Stimulated activated CD4-positive, alpha-beta T cell treated with anti-CD3 and anti-CD28 coated beads, Interleukin-15, amount 100 ng/mL, for 48 hours (primary cell): Measurements from ENCODE around the gene LMX1B.
"Not testable (repeated sequence)": the region's sequence is repeated elsewhere in the genome, so short reads cannot be mapped to it uniquely, and the experiment has no call there.

Experiments used
- DNase-seq, 2 donors: peaks; one replicate each; pipeline ENCODE4 v3.0.0-alpha.2; 2020; ENCODE audit warnings: low read depth in 2 of 2

LMX1B gene

GRCh38 chr9:126633881-126634558, 20.3 kb downstream of the LMX1B start:
- no peak for DNase-seq

DNA sequence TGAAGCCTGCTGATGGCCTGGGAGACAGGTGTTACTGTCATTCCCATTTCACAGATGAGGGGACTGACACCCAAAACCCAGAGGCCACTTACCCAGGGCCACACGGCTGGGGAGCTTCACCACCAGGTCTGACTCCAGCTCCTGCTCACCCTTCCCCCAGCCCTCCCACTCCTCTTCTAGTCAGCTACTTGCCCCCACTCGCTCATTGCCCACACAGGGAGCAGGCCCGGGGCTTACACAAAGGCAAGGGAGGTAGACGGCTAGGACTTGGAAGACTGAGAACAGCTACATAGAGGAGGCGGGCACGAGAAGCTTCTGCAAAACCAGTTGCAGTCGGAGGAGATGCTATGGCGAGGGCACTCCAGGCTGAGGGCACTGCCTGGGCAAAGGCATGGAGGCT, 21.3 kb downstream of the LMX1B start:
- DNase-seq, result no peak

DNA sequence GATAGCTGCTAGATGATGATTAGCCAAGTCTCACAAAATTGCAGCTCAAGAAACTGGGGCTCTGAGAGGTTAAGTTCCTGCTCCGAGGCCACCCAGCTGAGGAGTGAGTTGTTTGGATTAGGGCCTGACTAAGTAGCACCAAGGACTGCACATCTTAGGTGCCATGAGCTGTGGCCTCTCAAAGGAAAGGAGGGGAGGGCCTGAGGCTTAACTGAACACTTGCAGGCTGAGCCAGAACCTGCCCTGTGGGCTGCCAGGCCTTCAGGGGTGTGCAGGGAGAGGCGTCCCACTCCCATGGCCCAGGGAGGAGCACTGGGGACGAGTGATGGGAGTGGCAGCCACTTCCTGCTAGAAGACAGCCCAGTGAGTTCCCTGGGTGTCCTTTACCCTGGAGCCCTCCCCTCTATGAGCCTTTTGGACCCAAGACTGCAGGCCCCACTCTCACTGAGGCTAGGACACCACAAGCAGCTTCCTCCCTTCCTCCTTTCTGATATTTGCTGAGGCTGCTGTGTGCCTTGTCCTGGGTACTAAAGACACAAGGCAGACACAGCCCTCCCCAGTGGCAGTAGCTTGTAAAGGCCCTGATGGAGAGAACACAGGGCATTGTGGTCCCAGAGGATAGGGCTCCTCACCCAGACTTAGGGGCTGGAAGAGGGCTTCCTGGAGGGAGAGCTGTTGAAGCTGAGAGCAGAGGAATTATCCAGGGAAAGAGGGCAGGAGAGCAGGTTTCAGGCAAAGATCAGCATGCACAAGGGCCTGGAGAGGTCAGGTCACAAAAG, 22.1 kb downstream of the LMX1B start:
- DNase-seq, result no peak

DNA sequence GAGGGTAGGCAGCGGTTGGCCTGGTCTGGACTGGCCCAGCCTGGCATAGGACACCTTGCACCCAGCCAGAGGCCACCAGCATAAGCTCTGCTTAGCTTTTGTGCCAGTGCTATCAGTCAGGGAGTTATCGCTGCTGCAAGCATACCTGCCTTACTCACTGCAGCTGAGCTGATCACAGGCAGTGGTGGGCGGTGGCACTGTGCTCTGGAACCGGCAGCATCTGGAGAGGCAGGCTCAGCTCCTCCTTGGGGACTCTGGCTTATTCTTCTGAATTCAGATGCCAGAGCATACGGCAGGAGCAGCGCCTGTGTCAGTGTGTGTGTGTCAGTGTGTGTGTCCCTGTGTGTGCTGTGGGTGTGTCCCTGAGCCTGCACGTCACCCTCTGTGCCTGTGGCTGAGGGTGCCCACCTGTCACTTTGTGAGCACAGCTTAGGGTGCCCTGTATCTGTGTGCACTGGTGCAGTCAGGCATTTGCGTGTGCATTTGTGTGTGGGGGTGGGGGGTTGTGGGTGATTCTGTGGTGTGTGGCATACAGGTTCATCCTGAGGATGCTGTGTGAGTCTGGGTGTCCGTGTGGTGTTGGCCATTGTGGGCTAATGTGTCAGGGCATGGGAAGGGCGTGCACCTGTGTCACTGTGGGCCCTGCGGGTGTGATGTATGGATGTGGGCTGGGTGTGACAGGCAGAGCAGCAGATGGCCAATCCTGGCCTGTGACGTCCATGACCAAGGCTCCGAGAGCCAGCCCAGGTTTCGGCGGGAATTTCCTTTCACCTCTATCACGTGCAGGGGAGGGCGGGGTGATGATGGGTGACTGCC, 23.5 kb downstream of the LMX1B start:
- no peak for DNase-seq

DNA sequence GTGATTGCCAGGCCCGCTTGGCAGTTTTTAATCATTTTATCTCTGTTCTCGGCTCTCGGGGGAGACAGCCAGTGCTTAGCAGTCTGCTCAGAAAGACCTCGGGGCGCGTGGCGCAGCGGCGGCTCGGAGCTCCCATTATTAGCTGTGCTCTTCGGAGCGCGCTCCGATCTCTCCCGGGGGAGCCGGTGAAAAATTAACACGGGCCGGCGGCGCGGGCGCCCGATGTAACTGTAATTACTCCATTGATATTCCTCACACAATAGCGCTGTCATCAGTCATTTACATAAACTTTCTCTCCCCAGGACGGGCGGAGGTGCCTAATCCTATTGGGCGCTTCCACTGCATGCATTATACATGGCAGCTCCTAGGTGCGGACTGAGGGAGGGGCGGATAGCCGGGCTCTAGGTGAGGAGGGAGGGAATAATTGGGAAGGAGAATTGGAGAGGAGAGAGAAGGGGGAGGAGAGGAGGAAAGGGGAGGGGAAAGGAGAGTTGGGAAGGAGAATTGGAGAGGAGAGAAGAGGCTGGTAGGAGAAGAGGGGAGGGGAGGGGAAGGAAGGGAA, 24.9 kb downstream of the LMX1B start:
- no peak for DNase-seq

DNA sequence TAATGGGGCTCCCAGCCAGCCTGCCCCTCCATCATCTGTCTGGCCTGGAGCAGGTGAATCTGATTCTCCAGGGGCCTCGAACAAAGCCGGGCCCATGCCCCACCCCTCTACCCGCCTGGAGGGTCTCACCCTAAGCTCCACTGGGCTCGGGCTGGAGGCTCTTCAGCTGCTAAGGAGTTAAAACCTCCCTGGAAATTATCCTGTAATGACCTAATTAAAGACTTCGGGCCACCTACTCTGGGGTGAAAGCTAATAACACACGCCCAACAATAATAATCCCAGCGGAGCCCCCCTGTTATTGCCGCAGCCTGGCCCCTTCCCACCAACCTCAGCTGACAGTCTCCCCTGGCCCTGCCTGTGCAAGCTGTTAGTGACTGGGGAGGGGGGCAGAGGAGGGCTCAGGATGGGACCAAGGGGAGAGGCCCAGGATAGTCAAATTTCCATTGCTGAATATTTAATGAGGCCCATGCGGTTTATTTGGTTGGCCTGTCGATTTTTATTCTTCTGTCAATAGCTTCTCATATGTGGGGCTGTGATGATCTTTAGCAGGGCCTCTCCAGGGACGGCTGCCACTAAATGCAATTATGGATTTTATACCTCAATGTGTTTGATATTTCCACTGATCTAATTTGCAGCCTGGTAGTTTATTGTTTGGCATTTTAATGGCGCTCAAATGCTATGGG, 25.7 kb downstream of the LMX1B start:
- no peak for DNase-seq

- no peak for DNase-seq
These were observed 27.6 kb downstream of the LMX1B start for GRCh38 chr9:126641118-126641851.

DNA sequence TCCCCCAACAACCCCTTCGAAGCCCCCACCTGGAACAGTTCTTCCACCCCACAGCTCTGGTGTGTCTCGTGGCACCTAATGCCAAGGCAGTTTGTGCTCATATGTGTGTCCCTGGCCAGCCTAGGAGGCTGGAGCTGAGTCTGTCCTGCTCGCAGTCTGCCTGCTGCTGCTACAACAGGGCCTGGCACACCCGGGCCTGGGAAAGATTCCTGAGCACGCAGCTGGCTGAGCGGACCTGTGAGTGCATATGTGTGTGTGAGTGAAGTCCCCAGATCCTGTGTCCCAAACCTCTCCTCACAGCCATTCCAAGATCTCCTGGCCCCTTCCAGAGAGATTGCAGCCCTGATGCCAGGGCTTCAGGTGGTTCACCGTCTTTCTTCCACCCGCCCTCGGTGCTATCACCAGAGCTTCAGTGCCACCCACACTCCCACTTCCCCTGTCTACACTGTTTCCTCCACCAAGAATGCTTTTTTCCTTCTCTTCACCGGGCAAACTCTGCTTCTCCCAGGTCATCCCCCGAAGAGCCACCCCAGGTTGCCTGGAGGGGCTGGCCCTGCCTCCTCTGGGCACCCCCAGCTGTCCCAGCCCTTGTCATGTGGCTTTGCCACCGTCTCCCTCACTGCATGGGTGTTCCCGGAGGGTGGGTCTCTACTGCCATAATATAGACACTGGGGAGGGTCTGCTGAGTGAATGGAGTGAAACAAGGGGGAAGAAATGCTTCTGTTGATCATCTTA, 28.4 kb downstream of the LMX1B start:
- DNase-seq, result no peak

GRCh38 chr9:126642839-126643238, 29.1 kb downstream of the LMX1B start:
- DNase-seq, result no peak

GRCh38 chr9:126643945-126644527, 30.3 kb downstream of the LMX1B start:
- no peak for DNase-seq

DNA sequence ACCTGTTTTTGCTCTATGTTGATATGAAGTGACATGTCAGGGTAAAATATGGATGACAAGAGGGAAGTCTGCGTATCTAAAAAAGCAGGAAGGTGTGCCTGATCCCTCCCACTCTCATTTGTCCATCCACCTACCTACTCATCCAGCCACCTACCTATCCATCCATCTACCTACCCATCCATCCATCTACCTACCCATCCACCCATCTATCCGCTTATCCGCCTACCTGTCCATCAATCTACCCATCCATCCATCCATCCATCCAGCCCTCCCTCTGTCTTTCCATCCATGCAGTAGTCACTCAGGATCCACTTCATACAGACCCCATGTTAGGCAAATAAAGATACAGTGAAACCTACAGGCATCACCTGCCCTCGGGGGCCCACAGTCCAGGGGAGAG, 32.4 kb downstream of the LMX1B start:
- DNase-seq, result no peak

DNA sequence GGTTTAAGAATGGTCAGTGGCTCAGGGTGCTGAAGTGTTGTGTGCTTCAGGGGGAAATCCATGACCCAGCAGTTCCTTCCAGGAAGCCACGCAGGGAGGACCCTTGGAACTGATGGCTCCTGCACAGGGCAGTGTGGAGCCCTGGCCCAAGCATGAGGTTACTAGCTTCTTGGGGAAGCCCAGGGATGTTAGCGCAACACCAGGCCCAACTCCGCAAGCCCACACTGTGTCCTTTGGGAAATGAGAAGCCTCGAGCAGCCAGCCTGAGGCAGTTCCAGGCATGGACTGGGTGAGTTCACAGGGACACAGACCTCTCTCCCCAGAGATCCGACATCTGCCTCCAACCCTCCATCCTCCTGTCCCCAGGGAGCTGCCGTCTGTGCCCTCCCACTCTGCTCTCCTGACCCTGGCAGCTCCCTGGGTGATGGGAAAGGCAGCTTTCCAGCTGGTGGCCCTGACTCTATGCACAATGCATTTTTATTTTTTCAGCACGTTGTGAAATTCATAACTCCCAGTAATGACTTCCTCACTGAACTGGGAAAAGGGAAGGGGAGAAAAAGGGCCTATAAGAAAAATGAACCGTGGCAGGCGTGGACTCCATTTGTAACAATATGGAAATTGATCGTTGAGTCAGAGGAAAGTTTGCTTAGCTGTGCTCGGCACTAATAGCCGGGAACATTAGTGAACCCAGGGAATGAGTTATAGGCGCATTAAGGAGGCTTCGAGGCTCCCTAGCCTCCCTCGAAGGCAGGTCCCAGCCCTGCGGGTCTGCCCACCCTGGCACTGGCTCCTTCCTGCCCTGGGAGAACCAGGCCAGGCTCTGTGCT, 34.1 kb downstream of the LMX1B start:
- DNase-seq, result no peak

- DNase-seq, result no peak
These were observed 35.7 kb downstream of the LMX1B start for GRCh38 chr9:126649477-126649876.

DNA sequence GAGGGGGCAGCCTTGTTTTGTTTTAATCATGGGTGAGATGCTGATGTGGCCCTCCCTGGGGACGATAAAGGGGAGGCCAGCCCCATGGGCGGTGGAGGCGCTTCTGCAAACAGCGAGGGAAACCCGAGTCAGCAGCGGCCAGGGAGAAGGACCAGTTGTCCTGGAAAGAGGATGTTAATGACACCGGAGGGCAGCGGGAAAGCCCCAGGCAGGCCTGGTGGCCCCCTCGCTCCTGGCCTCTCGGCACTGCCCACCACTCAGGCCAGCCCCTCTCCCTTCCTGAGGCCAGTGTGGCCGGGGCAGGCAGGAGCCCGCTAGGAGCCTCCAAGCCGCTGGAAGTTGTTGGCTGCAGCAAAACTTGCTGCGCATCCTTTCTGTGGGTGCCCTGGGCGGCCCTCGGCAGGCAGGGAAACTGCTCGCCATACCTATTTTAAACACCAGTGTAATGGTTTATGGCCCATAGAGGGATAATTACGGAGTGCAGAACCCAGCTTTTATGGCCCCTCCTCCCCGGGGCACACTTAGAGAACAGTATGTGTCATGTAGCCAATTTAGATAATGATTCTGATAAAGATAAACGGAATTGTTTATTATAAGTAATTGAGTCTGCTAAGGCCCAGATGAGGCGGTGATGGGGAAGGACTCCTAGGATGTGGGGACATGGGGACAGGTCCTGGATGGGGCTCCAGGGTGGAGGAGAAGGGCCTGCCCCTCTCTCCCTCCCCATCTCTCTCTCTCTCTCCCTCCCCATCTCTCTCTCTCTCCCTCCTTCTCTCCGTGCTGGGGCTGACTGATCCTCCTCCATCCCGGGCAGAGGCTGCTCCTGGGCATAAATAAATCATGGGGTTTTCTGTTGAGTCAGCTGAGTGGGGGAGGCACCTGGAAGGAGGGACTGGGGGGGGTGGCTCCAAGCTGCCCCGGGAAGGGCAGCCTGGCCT, 36.9 kb downstream of the LMX1B start:
- no peak for DNase-seq

- DNase-seq, result no peak
These were observed 38.4 kb downstream of the LMX1B start for GRCh38 chr9:126652140-126652582.

- no peak for DNase-seq
These were observed 40.4 kb downstream of the LMX1B start for GRCh38 chr9:126654124-126654523.

DNA sequence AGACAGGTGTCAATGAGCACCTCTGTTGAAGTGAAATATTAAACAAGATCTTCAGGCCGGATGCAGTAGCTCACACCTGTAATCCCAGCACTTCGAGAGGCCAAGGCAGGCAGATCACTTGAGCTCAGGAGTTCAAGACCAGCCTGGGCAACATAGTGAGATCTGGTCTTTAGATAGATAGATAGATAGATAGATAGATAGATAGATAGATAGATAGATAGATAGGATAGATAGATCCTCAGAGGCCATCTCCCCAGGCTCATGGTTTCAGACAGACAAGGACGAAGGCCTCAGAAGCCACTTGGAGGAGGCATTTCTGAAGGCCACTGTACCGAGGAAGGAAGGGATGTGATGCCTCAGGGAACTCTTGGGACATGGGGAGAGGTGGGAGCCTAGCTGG, 42.5 kb downstream of the LMX1B start:
- DNase-seq, result not testable (repeated sequence)
